NCI-H226 (cell line): ENCODE data around the gene SPPL2B.

Experiments
- DNase-seq: peaks from one replicate; pipeline ENCODE4 v3.0.0-alpha.2; 2015

Gene SPPL2B

GRCh38 chr19:2324220-2324948 is 4.1 kb upstream of the SPPL2B start:
- DNase-seq = no peak

GRCh38 chr19:2325281-2326046 is 3.0 kb upstream of the SPPL2B start:
- no peak for DNase-seq

DNA sequence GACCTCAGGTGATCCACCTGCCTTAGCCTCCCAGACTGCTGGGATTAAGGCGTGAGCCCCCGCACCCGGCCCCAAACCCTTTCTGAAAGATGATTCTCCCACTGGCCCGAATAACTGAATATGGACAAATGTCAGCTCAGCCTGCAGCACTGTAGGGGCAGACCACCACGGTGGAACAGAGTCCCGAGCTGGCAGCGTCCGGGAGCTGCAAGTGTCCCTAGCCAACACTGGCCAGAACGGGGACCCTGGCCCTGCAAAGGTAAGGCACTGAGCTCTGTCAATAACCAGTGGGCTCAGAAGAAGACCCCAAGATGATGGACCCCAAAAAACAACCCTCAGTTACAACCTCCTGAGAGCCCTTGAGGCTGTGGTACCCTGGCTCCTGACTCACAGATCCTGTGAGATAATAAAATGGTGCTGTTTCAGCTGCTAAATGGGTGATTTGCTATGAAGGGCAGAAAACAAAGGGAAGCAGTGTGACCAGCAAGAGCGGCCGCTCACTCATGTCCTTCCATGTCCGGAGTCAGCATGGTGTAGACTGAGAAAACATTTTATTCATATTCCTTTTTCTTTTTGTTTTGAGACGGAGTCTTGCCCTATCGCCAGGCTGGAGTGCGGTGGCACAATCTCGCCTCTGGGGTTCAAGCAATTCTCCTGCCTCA is 1.7 kb upstream of the SPPL2B start:
- DNase-seq = no peak

DNA sequence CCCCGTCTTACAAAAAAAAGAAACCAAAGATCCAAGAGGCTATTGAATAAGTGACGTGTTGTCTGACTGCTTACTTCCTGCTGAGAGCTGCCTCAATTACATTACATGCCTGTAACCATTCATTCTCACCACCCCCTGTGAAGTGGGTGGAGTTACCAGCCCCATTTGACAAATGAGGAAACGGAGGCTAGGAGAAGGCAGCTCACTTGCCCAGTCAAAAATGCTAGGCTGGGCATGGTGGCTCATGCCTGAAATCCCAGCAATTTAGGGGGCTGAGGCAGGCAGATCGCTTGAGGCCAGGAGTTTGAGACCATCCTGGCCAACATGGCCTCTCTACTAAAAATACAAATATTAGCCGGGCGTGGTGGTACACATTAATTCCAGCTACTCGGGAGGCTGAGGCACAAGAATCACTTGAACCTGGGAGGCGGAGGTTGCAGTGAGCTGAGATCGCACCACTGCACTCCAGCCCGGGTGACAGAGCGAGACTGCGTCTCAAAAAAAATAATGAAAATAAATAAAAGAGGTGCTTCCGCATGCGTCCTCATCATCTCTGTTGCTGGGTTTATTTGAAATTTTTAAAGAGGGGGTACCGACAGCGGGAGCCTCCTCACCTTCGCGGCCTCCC is 597 bp upstream of the SPPL2B start:
- DNase-seq = peak; percentile 63

GRCh38 chr19:2329149-2329478 is 630 bp downstream of the SPPL2B start:
- no peak for DNase-seq

DNA sequence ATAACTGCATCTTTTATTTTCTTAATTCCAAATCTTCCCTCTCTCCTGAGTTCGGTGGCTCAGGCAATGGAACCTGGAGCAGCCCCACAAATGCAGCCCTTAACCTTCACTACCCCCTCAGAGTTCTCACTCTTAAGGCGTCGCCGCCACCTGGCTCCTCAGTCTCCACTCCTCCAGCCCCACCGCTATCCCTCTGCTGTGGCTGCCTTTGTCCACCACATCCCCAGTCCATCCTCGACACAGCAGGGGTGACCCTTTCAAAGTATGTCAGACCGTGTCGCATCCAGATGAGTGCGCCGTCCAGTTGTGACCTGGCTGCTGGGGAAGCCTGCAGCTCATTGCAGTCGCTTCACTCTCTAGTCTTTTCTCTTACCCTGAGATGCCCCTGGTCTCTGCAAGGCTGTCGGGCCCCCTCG is 1.0 kb downstream of the SPPL2B start:
- DNase-seq = no peak

DNA sequence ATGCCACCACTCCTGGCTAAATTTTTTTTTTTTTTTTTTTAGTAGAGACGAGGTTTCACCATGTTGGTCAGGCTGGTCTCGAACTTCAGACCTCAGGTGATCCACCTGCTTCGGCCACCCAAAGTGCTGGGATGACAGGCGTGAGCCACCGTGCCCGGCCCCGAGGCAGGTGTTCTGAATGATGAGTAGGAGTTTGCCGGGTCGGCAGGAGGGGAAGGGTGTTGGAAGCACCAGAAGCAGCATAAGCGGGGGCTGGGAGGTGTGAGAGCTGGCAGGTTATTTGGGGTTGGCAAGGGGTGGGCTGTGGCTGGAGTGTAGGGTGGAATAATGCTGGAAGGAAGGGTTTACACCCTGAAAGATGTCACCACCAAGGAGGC is 1.8 kb downstream of the SPPL2B start:
- DNase-seq = no peak

GRCh38 chr19:2330632-2331284 is 2.3 kb downstream of the SPPL2B start:
- no peak for DNase-seq

DNA sequence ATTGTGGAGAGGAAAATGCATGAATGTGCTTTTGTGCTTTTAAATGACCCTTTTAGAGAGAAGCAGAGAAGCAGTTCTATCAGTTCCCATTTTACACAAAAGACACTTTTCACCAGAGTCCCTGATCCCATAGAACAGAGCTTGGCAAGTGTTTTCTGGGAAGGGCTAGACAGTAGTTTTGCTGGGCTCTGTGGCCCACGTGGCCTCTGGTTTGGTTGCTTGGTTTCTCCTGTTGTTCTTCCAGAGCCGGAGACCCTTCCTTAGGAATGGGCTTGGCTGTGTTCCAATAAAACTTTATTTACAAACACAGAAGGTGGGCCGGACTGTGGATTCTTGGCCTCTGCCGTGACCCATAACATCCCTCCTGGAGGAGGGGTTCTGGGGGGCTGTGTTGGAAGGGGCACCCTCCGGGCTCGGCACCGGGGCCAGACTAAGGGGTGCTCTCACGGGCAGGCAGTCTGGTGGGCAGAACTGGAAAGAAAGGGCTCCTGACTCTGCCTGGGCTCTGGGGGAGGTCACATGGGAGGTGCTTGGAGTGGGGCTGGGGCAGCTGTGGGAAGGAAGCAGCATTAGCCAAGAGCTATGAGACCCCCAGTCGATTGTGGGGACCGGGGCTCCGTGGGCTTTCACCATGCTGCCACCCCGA is 3.2 kb downstream of the SPPL2B start:
- no peak for DNase-seq

- no peak for DNase-seq
Observed at GRCh38 chr19:2332341-2333026, 4.0 kb downstream of the SPPL2B start.

DNA sequence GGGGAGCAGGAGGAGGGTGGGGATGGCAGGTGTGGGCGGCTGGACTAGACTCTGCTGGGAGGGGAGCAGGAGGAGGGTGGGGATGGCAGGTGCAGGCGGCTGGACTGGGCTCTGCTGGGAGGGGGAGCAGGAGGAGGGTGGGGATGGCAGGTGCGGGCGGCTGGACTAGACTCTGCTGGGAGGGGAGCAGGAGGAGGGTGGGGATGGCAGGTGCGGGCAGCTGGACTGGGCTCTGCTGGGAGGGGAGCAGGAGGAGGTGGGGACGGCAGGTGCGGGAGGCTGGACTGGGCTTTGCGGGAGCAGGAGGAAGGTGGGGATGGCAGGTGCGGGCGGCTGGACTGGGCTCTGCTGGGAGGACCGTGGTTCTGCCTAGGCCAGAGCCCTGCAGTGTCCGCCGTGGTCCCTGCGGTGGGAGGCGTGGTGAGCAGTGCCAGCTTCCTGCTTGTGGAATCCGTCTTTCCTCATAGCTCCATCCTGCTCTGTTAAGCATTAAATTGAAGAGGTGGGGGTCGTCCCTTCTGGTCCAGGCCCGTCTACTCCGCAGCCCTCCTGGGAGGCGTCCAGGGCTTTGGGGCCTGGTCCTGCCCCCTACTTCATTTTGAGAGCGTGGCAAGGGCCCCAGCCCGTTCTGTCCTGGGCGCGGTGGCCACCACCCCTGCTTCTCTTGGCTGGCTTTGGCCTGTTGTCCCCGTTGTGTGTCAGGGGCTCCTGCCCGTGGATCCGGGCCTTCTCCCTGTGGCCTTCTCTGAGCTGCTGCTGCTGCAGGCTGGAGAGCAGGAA is 4.7 kb downstream of the SPPL2B start:
- no peak for DNase-seq

DNA sequence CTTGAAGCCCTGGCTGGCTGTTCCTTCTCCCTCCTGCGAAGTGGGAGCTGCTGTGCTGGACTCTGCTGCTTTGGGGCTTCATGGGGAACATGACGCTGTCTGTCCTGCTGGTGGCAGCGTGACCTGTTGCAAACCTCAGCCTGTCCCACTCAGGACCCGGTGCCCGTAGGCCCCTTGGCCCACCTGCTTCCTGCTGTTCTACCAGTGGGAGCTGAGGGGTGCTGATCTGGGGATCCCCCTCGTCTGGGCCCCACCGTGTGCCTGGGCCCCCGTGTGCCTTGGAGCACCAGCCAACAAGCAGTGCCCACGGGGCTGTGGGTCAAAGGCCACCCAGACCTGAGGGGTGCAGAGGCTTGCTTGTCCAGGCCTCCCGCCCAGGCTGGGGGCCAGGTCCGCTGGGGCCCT is 5.3 kb downstream of the SPPL2B start:
- no peak for DNase-seq

GRCh38 chr19:2334426-2334825 is 5.9 kb downstream of the SPPL2B start:
- DNase-seq = no peak

DNA sequence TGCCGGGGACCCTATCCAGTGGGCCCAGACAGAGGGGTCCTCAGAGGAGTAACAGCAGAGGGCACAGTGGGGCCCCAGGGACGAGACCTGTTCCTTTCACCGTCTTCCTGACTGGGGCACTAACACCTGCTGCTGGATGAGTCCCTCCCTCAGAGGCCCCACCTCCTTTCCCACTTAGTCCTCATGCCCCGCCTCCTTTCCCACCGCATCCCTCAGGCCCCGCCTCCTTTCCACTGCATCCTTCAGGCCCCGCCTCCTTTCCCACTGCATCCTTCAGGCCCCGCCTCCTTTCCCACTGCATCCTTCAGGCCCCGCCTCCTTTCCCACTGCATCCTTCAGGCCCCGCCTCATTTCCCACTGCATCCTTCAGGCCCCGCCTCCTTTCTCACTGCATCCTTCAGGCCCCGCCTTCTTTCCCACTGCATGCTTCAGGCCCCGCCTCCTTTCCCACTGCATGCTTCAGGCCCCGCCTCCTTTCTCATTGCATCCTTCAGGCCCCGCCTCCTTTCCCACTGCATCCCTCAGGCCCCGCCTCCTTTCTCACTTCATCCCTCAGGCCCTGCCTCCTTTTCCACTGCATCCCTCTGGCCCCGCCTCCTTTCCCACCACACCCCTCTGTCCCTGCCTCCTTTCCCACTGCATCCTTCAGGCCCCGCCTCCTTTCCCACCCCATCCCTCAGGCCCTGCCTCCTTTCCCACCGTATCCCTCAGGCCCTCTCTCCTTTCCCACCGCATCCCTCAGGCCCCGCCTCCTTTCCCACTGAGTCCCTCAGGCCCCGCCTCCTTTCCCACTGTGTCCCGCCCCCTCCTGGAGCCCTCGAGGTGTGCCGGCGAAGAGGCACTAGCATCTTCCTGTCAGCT is 6.7 kb downstream of the SPPL2B start:
- no peak for DNase-seq

GRCh38 chr19:2335848-2336247 is 7.4 kb downstream of the SPPL2B start:
- no peak for DNase-seq

DNA sequence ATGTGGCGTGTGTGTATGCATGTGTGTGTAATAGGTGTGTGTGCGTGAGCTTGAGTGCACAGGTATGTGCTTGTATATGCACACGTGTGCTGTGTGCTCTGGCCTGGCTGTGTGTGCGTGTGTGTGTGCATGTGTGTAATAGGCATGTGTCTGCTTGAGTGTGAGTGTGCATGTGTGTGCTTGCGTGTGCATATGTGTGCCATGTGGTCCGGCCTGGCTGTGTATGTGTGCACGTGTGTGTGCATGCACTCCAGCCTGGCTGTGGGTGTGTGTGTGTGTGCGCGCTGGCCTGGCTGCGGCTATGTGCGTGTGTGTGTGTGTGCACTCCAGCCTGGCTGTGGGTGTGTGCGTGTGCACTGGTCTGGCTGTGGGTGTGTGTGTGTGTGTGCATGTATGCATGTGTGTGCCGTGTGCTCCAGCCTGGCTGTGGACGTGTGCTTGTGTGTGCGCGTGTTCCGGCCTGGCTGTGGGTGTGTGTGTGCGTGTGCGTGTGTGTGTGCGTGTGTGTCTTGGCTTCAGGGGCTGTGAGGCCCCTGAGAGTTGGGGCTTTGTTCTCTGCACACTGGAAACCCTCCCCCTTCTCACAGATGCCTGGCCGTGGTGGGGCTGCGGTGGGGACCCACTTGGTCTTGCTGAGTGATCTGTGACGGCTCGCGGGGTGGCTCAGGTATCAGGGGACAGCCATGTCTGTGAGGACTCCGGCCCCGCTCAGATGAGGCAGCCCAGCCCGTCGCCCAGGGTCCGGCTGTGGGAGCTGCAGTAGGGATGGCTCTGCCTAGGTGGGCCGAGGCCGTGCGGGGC is 8.2 kb downstream of the SPPL2B start:
- no peak for DNase-seq

DNA sequence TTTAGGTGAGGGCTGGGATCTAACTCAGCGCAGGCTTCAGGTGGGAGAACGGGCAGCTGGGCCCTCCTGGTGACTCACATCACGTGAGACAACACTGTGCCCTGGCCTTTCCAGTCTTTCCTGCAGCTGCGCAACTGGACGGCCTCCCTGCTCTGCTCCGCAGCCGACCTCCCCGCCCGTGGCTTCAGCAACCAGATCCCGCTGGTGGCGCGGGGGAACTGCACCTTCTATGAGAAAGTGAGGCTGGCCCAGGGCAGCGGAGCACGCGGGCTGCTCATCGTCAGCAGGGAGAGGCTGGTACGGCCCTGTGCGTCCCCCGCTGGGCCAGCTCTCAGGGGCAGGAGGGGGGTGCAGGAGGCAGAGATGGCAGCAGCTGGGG is 8.8 kb downstream of the SPPL2B start:
- no peak for DNase-seq

DNA sequence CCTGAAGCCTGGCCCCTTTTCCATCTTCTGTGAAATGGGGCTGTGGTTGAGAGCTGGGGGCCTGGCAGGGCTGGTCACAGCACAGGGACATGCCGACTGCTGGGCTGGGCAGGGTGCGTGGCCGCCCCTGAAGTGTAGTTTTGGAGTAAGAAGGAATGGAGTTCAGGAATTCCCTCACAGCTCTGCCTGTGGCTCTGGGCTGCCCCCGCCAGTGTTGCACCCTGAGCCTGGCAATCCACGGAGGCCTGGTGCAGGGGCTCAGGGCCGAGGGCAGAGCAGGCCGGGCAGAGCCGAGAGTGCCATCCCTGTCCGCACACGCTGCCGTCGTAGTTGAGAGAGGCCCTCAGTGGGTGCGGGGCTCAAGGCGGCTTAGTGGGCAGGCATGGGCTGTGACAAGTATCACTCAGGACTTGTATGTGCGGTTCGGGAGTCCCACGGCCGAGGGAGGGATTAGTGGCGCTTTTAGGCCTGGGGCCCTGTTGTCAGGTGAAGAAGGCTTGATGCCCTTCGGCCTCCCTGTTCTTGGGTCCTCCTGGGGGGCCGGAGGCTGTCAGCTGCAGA is 9.7 kb downstream of the SPPL2B start:
- DNase-seq = no peak
